Hematopoietic multipotent progenitor cell (in vitro differentiated cells): ENCODE data around the gene CFAP119. TPM values are rescaled to one million over a fixed set of nuclear protein-coding genes. Genes with fewer than 3 reads are reported as not detected.
A peak's percentile ranks its signal among the peaks of the same experiment; 100 is the strongest.

Source experiments
- DNase-seq, 3 donors: peaks; one replicate each; pipeline ENCODE4 v3.0.0-alpha.2; 2011 to 2015; ENCODE audit warnings: low read depth in 2 of 3, low spot score in 2 of 3
- small RNA-seq: library from RNA; depleted of rRNA; stranded (forward); fragments of <200 nt; gene quantifications from one replicate; pipeline ENCODE3, GENCODE V24; 2012
- total RNA-seq: library from RNA; depleted of rRNA; stranded (reverse); fragments of >200 nt; gene quantifications from one replicate; pipeline ENCODE4 v1.2.3, GENCODE V29; 2012

The CFAP119 gene
- total RNA-seq, 1 donor = 9.2 TPM

DNA sequence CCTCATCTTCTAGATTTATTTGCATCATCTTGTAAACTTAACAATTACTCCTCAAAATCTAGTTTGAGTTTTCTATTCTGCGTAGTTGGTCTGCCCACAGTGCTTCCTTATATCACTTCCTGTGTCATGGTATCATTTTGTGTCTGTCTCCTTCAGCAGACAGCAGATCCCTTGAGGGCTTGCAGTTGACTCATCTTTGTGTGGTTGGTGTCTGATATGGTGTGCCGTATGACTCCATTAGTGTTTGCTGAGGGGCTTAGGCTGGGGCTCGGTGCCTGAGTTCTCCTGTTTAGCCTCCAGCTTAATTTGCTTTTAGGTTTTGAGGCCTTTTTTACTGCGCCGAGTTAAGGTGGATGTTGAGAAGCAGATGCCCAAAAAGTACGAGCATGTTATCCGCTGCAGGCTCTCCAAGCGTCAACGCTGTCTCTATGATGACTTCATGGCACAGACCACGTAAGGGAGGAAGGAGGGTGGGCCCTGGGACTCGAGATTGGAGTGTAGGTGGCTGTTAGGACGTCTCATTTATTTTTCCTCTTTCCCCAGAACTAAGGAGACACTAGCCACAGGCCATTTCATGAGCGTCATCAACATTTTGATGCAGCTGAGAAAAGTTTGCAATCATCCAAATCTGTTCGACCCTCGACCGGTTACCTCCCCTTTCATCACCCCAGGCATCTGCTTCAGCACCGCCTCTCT, 46.0 kb downstream of the CFAP119 start:
- DNase-seq = peak in 1 of 3 donors; percentile 9

DNA sequence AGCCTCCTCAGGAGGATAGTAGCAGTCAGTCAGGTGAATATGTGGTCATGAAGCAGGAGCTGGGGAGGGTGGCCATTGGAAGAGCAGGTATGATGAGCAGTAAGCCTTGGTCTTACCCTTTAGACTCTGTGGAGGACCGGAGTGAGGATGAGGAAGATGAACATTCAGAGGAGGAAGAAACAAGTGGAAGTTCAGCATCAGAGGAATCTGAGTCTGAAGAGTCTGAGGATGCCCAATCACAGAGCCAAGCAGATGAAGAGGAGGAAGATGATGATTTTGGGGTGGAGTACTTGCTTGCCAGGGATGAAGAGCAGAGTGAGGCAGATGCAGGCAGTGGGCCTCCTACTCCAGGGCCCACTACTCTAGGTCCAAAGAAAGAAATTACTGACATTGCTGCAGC, 50.1 kb downstream of the CFAP119 start:
- DNase-seq = no peak

- DNase-seq = no peak
These were observed 50.9 kb downstream of the CFAP119 start for GRCh38 chr16:30710971-30711370.

Small RNAs within 50 kb of the gene (small RNA-seq; reads per million reads assigned to genes)
- gene SNORA30 = 341 reads per million, percentile 98 among the genes with 10 or more reads in this experiment

Other genes starting within 250 kb of the CFAP119 start
- gene ZNF768, start 235.5 kb downstream of the CFAP119 start, total RNA-seq = 49.3 TPM
- gene ZNF747, start 227.2 kb downstream of the CFAP119 start, total RNA-seq = 20.7 TPM
- gene ZNF764, start 203.7 kb downstream of the CFAP119 start, total RNA-seq = 16.7 TPM
- 12.1 TPM for gene ZNF688, start 190.3 kb downstream of the CFAP119 start, total RNA-seq
- 15.3 TPM for gene ZNF785, start 176.4 kb downstream of the CFAP119 start, total RNA-seq
- 16.4 TPM for gene ZNF689, start 151.7 kb downstream of the CFAP119 start, total RNA-seq
- gene PRR14, start 111.1 kb downstream of the CFAP119 start, total RNA-seq = 42.3 TPM
- gene FBRS, start 103.6 kb downstream of the CFAP119 start, total RNA-seq = 65.2 TPM
- 30.4 TPM for gene SRCAP, start 62.9 kb downstream of the CFAP119 start, total RNA-seq
- gene PHKG2, start 13.6 kb downstream of the CFAP119 start, total RNA-seq = 40.9 TPM
- 98.0 TPM for gene RNF40, start 260 bp upstream of the CFAP119 start, total RNA-seq
- 18.0 TPM for gene ZNF629, start 25.1 kb upstream of the CFAP119 start, total RNA-seq
- gene BCL7C, start 132.0 kb upstream of the CFAP119 start, total RNA-seq = 15.1 TPM
- 1.6 TPM for gene CTF1, start 134.6 kb upstream of the CFAP119 start, total RNA-seq
- 38.0 TPM for gene FBXL19, start 161.5 kb upstream of the CFAP119 start, total RNA-seq
- gene ORAI3, start 187.0 kb upstream of the CFAP119 start, total RNA-seq = 142 TPM
- gene SETD1A, start 195.7 kb upstream of the CFAP119 start, total RNA-seq = 10.8 TPM
- 19.9 TPM for gene HSD3B7, start 223.1 kb upstream of the CFAP119 start, total RNA-seq
- gene STX1B, start 248.6 kb upstream of the CFAP119 start, total RNA-seq = 1.1 TPM